Measurements from ENCODE around the gene B4GALT5.
A peak's percentile ranks its signal among the peaks of the same experiment; 100 is the strongest.
"Not testable (repeated sequence)": the region's sequence is repeated elsewhere in the genome, so short reads cannot be mapped to it uniquely, and the experiment has no call there.

Gene B4GALT5

DNA sequence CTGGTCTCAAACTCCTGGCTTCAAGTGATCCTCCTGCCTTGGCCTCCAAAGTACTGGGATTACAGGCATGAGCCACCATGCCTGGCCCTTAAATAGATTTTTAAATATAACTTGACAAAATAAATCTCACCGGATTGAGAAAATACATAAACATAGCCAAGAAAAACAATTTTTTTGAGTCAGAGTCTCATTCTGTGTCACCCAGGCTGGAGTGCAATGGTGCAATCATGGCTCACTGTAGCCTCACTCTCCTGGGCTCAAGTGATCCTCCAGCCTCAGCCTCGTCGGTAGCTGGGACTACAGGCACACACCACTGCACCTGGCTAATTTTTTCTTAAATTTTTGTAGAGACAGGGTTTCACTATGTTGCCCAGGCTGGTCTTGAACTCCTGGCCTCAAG is 85.4 kb downstream of the B4GALT5 start:
- DNase-seq: peak in 1 of 2 donors; percentile 44
- not testable (repeated sequence) for H2BK5ac ChIP-seq (ENCODE audit: low read depth, low read length, poor library complexity); H2BK120ac ChIP-seq (ENCODE audit: insufficient read depth, low read length, poor library complexity); H3K4me2 ChIP-seq (ENCODE audit: low read length); H3K27me3 ChIP-seq (ENCODE audit: insufficient read depth, low read length); H3K36me3 ChIP-seq (ENCODE audit: control insufficient read depth in 1 of 2, insufficient read depth in 2 of 2, low read length in 2 of 2); H3K4ac ChIP-seq (ENCODE audit: low read depth, low read length); H4K91ac ChIP-seq (ENCODE audit: low read depth, low read length); H2BK12ac ChIP-seq (ENCODE audit: low read length); H3K9me3 ChIP-seq (ENCODE audit: insufficient read depth, low read depth, low read length); H2AFZ ChIP-seq (ENCODE audit: insufficient read depth, low read length, poor library complexity); H2AK5ac ChIP-seq (ENCODE audit: low read length); H3K27ac ChIP-seq (ENCODE audit: low read depth, low read length); H4K12ac ChIP-seq (ENCODE audit: low read depth, low read length); H3K23ac ChIP-seq (ENCODE audit: low read length); H3K18ac ChIP-seq (ENCODE audit: low read length); H3K9ac ChIP-seq (ENCODE audit: low read length); H3K79me1 ChIP-seq (ENCODE audit: low read length); H3K4me3 ChIP-seq (ENCODE audit: low read depth, low read length); H3K14ac ChIP-seq (ENCODE audit: low read length); H3K79me2 ChIP-seq (ENCODE audit: control insufficient read depth, insufficient read depth, low read length, poor library complexity); H4K8ac ChIP-seq (ENCODE audit: low read depth, low read length)
- H3K4me1 ChIP-seq (ENCODE audit: control insufficient read depth in 1 of 2, insufficient read depth in 2 of 2, low read length in 2 of 2): peaks cover 25 to 30% of the 10 kb centered on the region in 2 experiments
- WGBS (ENCODE audit: extremely low coverage, insufficient coverage, insufficient read length): no CpG with 5 or more reads among the region's 3 CpGs

GRCh38 chr20:49627329-49627761 is 86.3 kb downstream of the B4GALT5 start:
- Histone ChIP-seq H3K9ac (ENCODE audit: low read length) (no peak overlapping the region), H3K36me3 (ENCODE audit: control insufficient read depth in 1 of 2, insufficient read depth in 2 of 2, low read length in 2 of 2) (no peaks in the 10 kb centered on the region), H3K4ac (ENCODE audit: low read depth, low read length) (no peak overlapping the region), H3K14ac (ENCODE audit: low read length) (no peak overlapping the region), H3K79me1 (ENCODE audit: low read length) (peaks cover 3% of the 10 kb centered on the region), H2BK120ac (ENCODE audit: insufficient read depth, low read length, poor library complexity) (no peak overlapping the region), H4K8ac (ENCODE audit: low read depth, low read length) (no peak overlapping the region), H4K12ac (ENCODE audit: low read depth, low read length) (no peak overlapping the region), H2BK12ac (ENCODE audit: low read length) (no peak overlapping the region), H2BK5ac (ENCODE audit: low read depth, low read length, poor library complexity) (no peak overlapping the region), H2AK5ac (ENCODE audit: low read length) (no peak overlapping the region), H4K91ac (ENCODE audit: low read depth, low read length) (no peak overlapping the region), H3K79me2 (ENCODE audit: control insufficient read depth, insufficient read depth, low read length, poor library complexity) (no peaks in the 10 kb centered on the region), H3K4me1 (ENCODE audit: control insufficient read depth in 1 of 2, insufficient read depth in 2 of 2, low read length in 2 of 2) (peaks cover 25 to 30% of the 10 kb centered on the region in 2 experiments), H3K23ac (ENCODE audit: low read length) (no peak overlapping the region), H3K9me3 (ENCODE audit: insufficient read depth, low read depth, low read length) (no peaks in the 10 kb centered on the region), H3K27ac (ENCODE audit: low read depth, low read length) (no peak overlapping the region), H2AFZ (ENCODE audit: insufficient read depth, low read length, poor library complexity) (no peak overlapping the region), H3K4me2 (ENCODE audit: low read length) (no peak overlapping the region), H3K27me3 (ENCODE audit: insufficient read depth, low read length) (no peaks in the 10 kb centered on the region), H3K4me3 (ENCODE audit: low read depth, low read length) (no peak overlapping the region), H3K18ac (ENCODE audit: low read length) (no peak overlapping the region)
- peak; percentile 74 to 86 for DNase-seq
- no CpG with 5 or more reads among the region's 6 CpGs for WGBS (ENCODE audit: extremely low coverage, insufficient coverage, insufficient read length)

DNA sequence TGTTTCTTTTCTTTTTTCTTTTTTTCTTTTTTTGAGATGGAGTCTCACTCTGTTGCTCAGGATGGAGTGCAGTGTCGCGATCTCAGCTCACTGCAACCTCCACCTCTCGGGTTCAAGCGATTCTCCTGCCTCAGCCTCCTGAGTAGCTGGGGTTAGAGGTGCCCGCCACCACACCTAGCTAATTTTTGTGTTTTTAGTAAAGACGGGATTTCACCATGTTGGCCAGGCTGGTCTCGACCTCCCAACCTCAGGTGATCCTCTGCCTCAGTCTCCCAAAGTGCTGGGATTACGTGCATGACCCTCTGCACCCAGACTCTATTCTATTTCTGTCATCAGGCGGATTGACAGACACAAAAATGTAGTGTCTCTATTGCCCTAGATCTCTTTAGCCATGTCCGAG is 88.7 kb downstream of the B4GALT5 start:
- not testable (repeated sequence) for H2BK12ac ChIP-seq (ENCODE audit: low read length); DNase-seq; H3K9ac ChIP-seq (ENCODE audit: low read length); H3K36me3 ChIP-seq (ENCODE audit: control insufficient read depth in 1 of 2, insufficient read depth in 2 of 2, low read length in 2 of 2); H3K9me3 ChIP-seq (ENCODE audit: insufficient read depth, low read depth, low read length); H2AFZ ChIP-seq (ENCODE audit: insufficient read depth, low read length, poor library complexity); H2AK5ac ChIP-seq (ENCODE audit: low read length); H4K12ac ChIP-seq (ENCODE audit: low read depth, low read length); H3K79me1 ChIP-seq (ENCODE audit: low read length); H3K27ac ChIP-seq (ENCODE audit: low read depth, low read length); H3K4me2 ChIP-seq (ENCODE audit: low read length); H3K4ac ChIP-seq (ENCODE audit: low read depth, low read length); H3K14ac ChIP-seq (ENCODE audit: low read length); H4K8ac ChIP-seq (ENCODE audit: low read depth, low read length); H3K4me3 ChIP-seq (ENCODE audit: low read depth, low read length); H3K27me3 ChIP-seq (ENCODE audit: insufficient read depth, low read length); H3K79me2 ChIP-seq (ENCODE audit: control insufficient read depth, insufficient read depth, low read length, poor library complexity); H2BK120ac ChIP-seq (ENCODE audit: insufficient read depth, low read length, poor library complexity); H2BK5ac ChIP-seq (ENCODE audit: low read depth, low read length, poor library complexity); H3K23ac ChIP-seq (ENCODE audit: low read length); H3K18ac ChIP-seq (ENCODE audit: low read length)
- WGBS (ENCODE audit: extremely low coverage, insufficient coverage, insufficient read length): no CpG with 5 or more reads among the region's 10 CpGs
- H3K4me1 ChIP-seq (ENCODE audit: control insufficient read depth in 1 of 2, insufficient read depth in 2 of 2, low read length in 2 of 2): peaks cover 11 to 16% of the 10 kb centered on the region in 2 experiments
- H4K91ac ChIP-seq (ENCODE audit: low read depth, low read length): peak overlapping the region; percentile 4

GRCh38 chr20:49624317-49624716 is 89.4 kb downstream of the B4GALT5 start:
- no peaks in the 10 kb centered on the region for H3K79me2 ChIP-seq (ENCODE audit: control insufficient read depth, insufficient read depth, low read length, poor library complexity)
- no peak overlapping the region for H4K91ac ChIP-seq (ENCODE audit: low read depth, low read length)
- H3K4me3 ChIP-seq (ENCODE audit: low read depth, low read length): no peak overlapping the region
- no peak overlapping the region for H3K9ac ChIP-seq (ENCODE audit: low read length)
- H3K14ac ChIP-seq (ENCODE audit: low read length): no peak overlapping the region
- H3K79me1 ChIP-seq (ENCODE audit: low read length): peaks cover 3% of the 10 kb centered on the region
- H3K4me2 ChIP-seq (ENCODE audit: low read length): no peak overlapping the region
- no peak overlapping the region for H2AFZ ChIP-seq (ENCODE audit: insufficient read depth, low read length, poor library complexity)
- WGBS (ENCODE audit: extremely low coverage, insufficient coverage, insufficient read length): no CpG with 5 or more reads among the region's 6 CpGs
- H2BK12ac ChIP-seq (ENCODE audit: low read length): no peak overlapping the region
- peaks cover 11 to 16% of the 10 kb centered on the region in 2 experiments for H3K4me1 ChIP-seq (ENCODE audit: control insufficient read depth in 1 of 2, insufficient read depth in 2 of 2, low read length in 2 of 2)
- no peak overlapping the region for H2BK5ac ChIP-seq (ENCODE audit: low read depth, low read length, poor library complexity)
- H4K12ac ChIP-seq (ENCODE audit: low read depth, low read length): no peak overlapping the region
- no peak overlapping the region for H3K23ac ChIP-seq (ENCODE audit: low read length)
- no peak overlapping the region for H3K4ac ChIP-seq (ENCODE audit: low read depth, low read length)
- no peak overlapping the region for H2AK5ac ChIP-seq (ENCODE audit: low read length)
- no peak for DNase-seq
- no peak overlapping the region for H3K27ac ChIP-seq (ENCODE audit: low read depth, low read length)
- H3K9me3 ChIP-seq (ENCODE audit: insufficient read depth, low read depth, low read length): peaks cover 2% of the 10 kb centered on the region
- no peaks in the 10 kb centered on the region for H3K36me3 ChIP-seq (ENCODE audit: control insufficient read depth in 1 of 2, insufficient read depth in 2 of 2, low read length in 2 of 2)
- H3K18ac ChIP-seq (ENCODE audit: low read length): no peak overlapping the region
- no peaks in the 10 kb centered on the region for H3K27me3 ChIP-seq (ENCODE audit: insufficient read depth, low read length)
- no peak overlapping the region for H4K8ac ChIP-seq (ENCODE audit: low read depth, low read length)
- H2BK120ac ChIP-seq (ENCODE audit: insufficient read depth, low read length, poor library complexity): no peak overlapping the region
